Myometrial cell (primary cell): ENCODE data around the gene RPE. TPM values are rescaled to one million over a fixed set of nuclear protein-coding genes. Genes with fewer than 3 reads are reported as not detected.

Experiments used
- total RNA-seq: library from RNA; depleted of rRNA; stranded (reverse); fragments of >200 nt; gene quantifications from 2 replicates; pipeline ENCODE4 v1.2.3, GENCODE V29; 2015

The RPE gene
- total RNA-seq, result 47.9 and 104 TPM in 2 replicates

DNA sequence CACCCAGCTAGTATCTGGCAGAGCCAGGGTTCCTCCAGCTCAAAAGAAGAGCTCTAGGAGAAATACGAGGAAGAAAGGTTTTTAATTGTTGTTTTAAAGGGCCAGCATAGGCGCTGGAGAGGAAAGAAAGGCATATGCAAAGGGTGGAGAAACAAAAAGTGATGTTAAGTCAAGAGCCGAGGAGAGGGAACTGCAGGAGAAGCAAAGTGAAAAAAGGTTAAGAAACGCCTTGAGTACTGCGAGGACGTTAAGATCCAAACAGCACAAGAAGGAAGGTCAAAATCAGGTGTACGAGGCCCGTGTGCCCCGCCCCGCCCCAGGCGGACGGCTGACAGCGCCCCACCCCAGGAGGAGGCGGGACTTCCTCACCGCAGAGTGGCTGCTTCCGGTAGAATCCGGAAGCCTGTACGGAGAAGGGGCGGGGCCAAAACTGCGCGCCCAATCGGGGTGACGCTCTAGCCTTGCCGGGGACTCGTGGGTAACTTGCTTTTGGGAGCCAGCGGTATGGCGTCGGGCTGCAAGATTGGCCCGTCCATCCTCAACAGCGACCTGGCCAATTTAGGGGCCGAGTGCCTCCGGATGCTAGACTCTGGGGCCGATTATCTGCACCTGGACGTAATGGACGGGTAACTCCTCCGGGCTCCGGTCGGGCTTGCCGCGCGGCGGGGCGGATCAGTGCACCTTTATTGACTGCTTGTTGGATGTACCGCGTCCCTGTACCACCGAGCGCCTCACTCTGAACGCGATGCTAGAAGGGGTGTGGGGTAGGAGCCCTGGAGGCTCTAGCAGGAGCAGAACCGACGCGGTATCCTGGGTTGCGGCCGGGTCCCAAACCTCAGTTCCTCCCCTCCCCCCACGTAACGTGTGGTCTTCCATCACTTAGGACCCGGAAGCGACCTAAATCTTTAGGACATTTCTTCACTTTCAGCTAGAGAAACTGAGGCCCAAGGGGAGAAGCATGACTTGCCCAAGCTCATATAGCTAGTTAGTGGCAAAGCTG, at the start of gene RPE:
RPE (plus strand) TSS at position 481 of the 1,000 bp plus-strand sequence; CDS start at position 505, 24 bp downstream.

Other genes with a start within 250 kb of the RPE start
- gene UNC80, start 230.8 kb upstream of the RPE start, total RNA-seq, result not detected in 2 replicates
- gene KANSL1L, start 168.8 kb downstream of the RPE start, total RNA-seq, result 3.2 and 3.7 TPM in 2 replicates
- gene ACADL, start 222.8 kb downstream of the RPE start, total RNA-seq, result not detected in 2 replicates